Body of pancreas (tissue), 4 donors: ENCODE results near the gene H1-8. TPM values are rescaled to one million over a fixed set of nuclear protein-coding genes. Genes with fewer than 3 reads are reported as not detected.

ENCODE experiments used
- ATAC-seq: fragments of 150-250 bp; one replicate; pipeline ENCODE4 v1.9.1; 2016
- DNase-seq, 4 donors: peaks; one replicate each; pipeline ENCODE4 v3.0.0-alpha.2; 2019
- H3K27ac ChIP-seq, 4 donors: fragments of 200-600 bp; sonication (generic); 1 replicate in 3 of 4; 2 replicates in 1 of 4; pipeline versions ENCODE4 v1.5.1 to v1.6.1; 2016 to 2019; ENCODE audit warnings: mild to moderate bottlenecking in 1 of 4, mixed read lengths in 1 of 4, moderate library complexity in 1 of 4
- H3K27me3 ChIP-seq, 2 donors: fragments of 200-600 bp; sonication (generic); one replicate each; pipeline ENCODE4 v1.6.0; 2016; ENCODE audit warnings: mild to moderate bottlenecking in 1 of 2
- H3K36me3 ChIP-seq, 2 donors: fragments of 200-600 bp; sonication (generic); replicated peaks in 1 of 2; 2 replicates each; pipeline ENCODE4 v1.5.1; 2016; ENCODE audit warnings: low read depth in 2 of 2; ENCODE audit not compliant: insufficient read depth in 1 of 2
- H3K4me1 ChIP-seq: fragments of 200-600 bp; sonication (generic); one replicate; pipeline ENCODE4 v1.6.0; 2016
- H3K4me3 ChIP-seq, 2 donors: fragments of 200-600 bp; sonication (generic); 1 replicate in 1 of 2; 2 replicates in 1 of 2; pipeline ENCODE4 v1.5.1; 2016 to 2019
- H3K9me3 ChIP-seq, 3 donors: fragments of 200-600 bp; sonication (generic); 1 replicate in 2 of 3; 2 replicates in 1 of 3; pipeline ENCODE4 v1.5.1; 2016
- POLR2A ChIP-seq, 3 donors: fragments of 450-650 bp; IDR thresholded peaks; one replicate each; pipeline ENCODE4 v1.6.1; 2016; ENCODE audit warnings: antibody characterized with exemption in 3 of 3, mild to moderate bottlenecking in 2 of 3
- WGBS, 2 donors: methylation state at CpG; one replicate each; pipeline ENCODE4 v1.1.5; 2017; 5-methylcytosine and 5-hydroxymethylcytosine counted together
- intact Hi-C: fragments of 100-400 bp; cut with DNase I; formaldehyde crosslinking; loops from one replicate; pipeline ENCODE4 v1.15.1; 2023
- total RNA-seq, 2 donors: library from RNA; depleted of rRNA; stranded (reverse); fragments of >200 nt; gene quantifications; one replicate each; pipeline ENCODE4 v1.1.0, GENCODE V29; 2016
- TF ChIP-seq, protein P1 (sequence below), 7 experiments: fragments of 450-650 bp in 4 of 7; fragments of 200-600 bp in 3 of 7; sonication (generic) in 3 of 7; IDR thresholded peaks; one replicate each; pipeline ENCODE4 v1.5.1; 2016 to 2019; ENCODE audit warnings: antibody characterized with exemption in 7 of 7

H1-8 gene
- total RNA-seq, 2 donors from 2014 or later: not detected

DNA sequence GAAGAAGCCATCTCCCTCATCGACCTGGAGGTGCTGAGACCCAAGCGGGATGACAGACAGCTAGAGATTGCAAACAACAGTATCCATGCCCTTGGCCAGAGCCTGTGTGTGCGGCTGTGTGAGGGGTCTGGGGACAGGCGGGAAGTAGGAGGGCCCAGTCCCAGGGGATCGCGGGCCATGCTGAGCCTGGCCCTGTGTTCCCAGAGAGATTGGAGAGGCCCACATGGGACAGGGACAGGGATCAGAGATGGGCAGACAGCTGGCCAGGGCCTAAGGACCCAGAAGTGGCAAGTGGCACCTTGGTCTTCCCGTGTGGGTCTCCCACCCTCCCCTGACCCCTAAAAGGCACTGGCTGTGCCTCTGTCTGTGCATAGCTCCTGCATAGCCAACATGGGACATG, 25.5 kb upstream of the H1-8 start:
- DNase-seq: no peak
- intact Hi-C loops: no loop called here

DNA sequence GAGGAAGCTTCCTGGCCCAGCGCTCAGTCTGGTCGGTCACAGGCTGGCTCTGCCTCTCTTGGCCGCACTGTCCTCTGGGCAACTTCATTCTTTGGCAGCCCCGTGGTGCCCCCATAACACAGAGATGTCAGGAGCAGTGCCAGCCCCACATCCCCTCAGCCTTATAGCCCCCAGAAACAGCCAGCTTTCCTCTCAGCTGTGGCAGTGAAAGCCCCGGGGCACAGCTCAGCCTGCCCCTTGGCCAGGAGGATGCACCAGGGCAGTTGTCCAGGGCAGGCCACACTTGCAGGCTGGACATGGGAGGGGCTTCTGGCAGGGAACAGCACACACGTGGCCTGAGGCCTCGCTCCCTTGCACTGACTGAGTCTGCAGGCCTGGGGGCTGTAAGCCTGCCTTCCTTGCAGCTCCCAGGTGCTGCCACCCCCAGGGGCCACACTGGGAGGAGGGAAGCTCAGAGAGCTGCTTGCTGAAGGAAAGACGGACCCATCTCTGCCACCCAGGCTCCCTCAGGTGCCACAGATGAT, 24.9 kb upstream of the H1-8 start:
- ATAC-seq (no peak), DNase-seq (no peak)
- Histone ChIP-seq H3K27ac (no peak overlapping the region), H3K27me3 (no peaks in the 10 kb centered on the region), H3K4me1 (no peaks in the 10 kb centered on the region), H3K4me3 (no peak overlapping the region), H3K36me3 (peaks cover 0 to 4% of the 10 kb centered on the region in 2 donors), H3K9me3 (no peaks in the 10 kb centered on the region)
- TF ChIP-seq, protein P1, sequence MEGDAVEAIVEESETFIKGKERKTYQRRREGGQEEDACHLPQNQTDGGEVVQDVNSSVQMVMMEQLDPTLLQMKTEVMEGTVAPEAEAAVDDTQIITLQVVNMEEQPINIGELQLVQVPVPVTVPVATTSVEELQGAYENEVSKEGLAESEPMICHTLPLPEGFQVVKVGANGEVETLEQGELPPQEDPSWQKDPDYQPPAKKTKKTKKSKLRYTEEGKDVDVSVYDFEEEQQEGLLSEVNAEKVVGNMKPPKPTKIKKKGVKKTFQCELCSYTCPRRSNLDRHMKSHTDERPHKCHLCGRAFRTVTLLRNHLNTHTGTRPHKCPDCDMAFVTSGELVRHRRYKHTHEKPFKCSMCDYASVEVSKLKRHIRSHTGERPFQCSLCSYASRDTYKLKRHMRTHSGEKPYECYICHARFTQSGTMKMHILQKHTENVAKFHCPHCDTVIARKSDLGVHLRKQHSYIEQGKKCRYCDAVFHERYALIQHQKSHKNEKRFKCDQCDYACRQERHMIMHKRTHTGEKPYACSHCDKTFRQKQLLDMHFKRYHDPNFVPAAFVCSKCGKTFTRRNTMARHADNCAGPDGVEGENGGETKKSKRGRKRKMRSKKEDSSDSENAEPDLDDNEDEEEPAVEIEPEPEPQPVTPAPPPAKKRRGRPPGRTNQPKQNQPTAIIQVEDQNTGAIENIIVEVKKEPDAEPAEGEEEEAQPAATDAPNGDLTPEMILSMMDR (IDR thresholded peaks at IDR 0.05): no peak
- no peak for TF ChIP-seq POLR2A (IDR thresholded peaks at IDR 0.05)
- intact Hi-C loops: no loop called here
- 92 to 96% methylated on average over 4 to 8 of the region's 8 CpGs for WGBS, 2 donors

More for the DNA sequence above, 25.5 kb upstream of the H1-8 start:
- WGBS, 2 donors: 90 to 98% methylated on average over 5 to 7 of the region's 7 CpGs
- Histone ChIP-seq H3K9me3 (no peaks in the 10 kb centered on the region), H3K4me3 (no peak overlapping the region), H3K27me3 (no peaks in the 10 kb centered on the region), H3K27ac (no peak overlapping the region), H3K36me3 (peaks cover 0 to 4% of the 10 kb centered on the region in 2 donors), H3K4me1 (no peaks in the 10 kb centered on the region)
- TF ChIP-seq POLR2A (IDR thresholded peaks at IDR 0.05): no peak
- TF ChIP-seq, protein P1 (IDR thresholded peaks at IDR 0.05): no peak
- no peak for ATAC-seq

DNA sequence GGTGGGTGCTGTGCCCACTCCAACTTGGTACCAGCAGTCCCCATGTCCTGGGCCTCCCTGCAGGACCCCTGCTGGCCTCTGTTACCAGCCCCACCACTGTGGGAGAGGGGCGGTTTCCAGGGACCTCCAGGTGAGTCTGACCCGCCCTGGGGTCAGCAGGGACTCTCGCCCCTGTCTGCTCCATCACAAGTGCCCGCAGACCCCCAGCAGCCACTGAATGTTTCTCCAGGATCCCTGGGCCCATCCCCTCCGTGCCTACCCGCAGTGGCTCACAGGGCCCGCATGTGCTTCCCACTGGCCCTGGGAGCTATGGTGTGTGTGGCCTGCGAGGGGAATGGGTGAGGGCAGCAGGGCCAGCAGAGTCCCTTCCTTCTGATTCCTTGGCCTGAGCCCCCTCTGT, 24.4 kb upstream of the H1-8 start:
- no peak for ATAC-seq
- Histone ChIP-seq H3K36me3 (peaks cover 0 to 4% of the 10 kb centered on the region in 2 donors), H3K27me3 (no peaks in the 10 kb centered on the region), H3K27ac (no peak overlapping the region), H3K4me1 (no peaks in the 10 kb centered on the region), H3K4me3 (no peak overlapping the region), H3K9me3 (no peaks in the 10 kb centered on the region)
- DNase-seq: no peak
- TF ChIP-seq, protein P1 (IDR thresholded peaks at IDR 0.05): no peak
- no peak for TF ChIP-seq POLR2A (IDR thresholded peaks at IDR 0.05)
- intact Hi-C loops: no loop called here
- WGBS, 2 donors: 85% methylated on average over 8 of the region's 8 CpGs; no CpG with 5 or more reads in 1 of the 2 donors

DNA sequence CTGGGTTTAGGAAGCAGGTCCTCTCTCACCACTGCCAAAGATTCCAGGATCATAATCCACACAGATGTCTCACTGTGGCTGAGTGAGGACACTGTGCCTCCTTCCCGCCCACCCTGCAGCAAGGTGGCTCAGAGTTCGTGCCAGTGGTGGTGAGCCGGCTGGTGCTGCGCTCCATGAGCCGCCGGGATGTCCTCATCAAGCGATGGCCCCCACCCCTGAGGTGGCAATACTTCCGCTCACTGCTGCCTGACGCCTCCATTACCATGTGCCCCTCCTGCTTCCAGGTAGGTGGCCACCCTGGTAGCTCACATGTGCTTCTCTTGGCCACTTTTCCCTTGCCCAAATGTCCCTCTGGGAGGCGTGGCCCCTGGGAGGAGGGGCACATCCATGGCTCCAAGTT, 23.5 kb upstream of the H1-8 start:
- intact Hi-C loops: no loop called here
- H3K4me1 ChIP-seq: no peaks in the 10 kb centered on the region
- no peak overlapping the region for H3K4me3 ChIP-seq
- H3K27ac ChIP-seq: no peak overlapping the region
- no peaks in the 10 kb centered on the region for H3K9me3 ChIP-seq
- peaks cover 0 to 4% of the 10 kb centered on the region in 2 donors for H3K36me3 ChIP-seq
- no peak for DNase-seq
- H3K27me3 ChIP-seq: no peaks in the 10 kb centered on the region
- no peak for ATAC-seq
- 60 to 92% methylated on average over 1 to 10 of the region's 10 CpGs for WGBS, 2 donors
- TF ChIP-seq POLR2A (IDR thresholded peaks at IDR 0.05): no peak
- TF ChIP-seq, protein P1 (IDR thresholded peaks at IDR 0.05): no peak
